Measurements from ENCODE around the gene TMEM123. TPM values are rescaled to one million over a fixed set of nuclear protein-coding genes. Genes with fewer than 3 reads are reported as not detected.

Gene TMEM123
- total and polyA plus RNA-seq, 2 donors (not counting 3 experiments of a cell fraction or from before 2014, with no cell fraction given), result 201 to 257 TPM

- dilution Hi-C loops (cut with MboI; ENCODE audit: extremely low pct_ligation_motif_present, low sequenced_read_pairs), result no loop called here
- Histone ChIP-seq H3K79me2 (ENCODE audit: control insufficient read depth, insufficient read depth, low read length) (no peaks in the 10 kb centered on the region), H3K9me1 (replicated peaks; ENCODE audit: control insufficient read depth, extremely low read depth, insufficient read depth, low read length) (no peaks in the 10 kb centered on the region), H4K20me1 (replicated peaks; ENCODE audit: control insufficient read depth, extremely low read depth, insufficient read depth, low read length) (no peaks in the 10 kb centered on the region), H3K27me3 (ENCODE audit: control insufficient read depth in 2 of 2, insufficient read depth in 2 of 2, low read length in 2 of 2) (no peaks in the 10 kb centered on the region), H3K9me3 (replicated peaks; ENCODE audit: control insufficient read depth, insufficient read depth, low read length) (no peaks in the 10 kb centered on the region), H3K27ac (ENCODE audit: insufficient read depth, low read depth, low read length) (no peak overlapping the region), H3K4me2 (ENCODE audit: insufficient read depth, low read length) (no peak overlapping the region), H3K4me1 (ENCODE audit: control insufficient read depth, extremely low read depth, insufficient read depth, low read length) (peaks cover 4% of the 10 kb centered on the region), H3K36me3 (ENCODE audit: control insufficient read depth in 2 of 2, extremely low read depth in 1 of 2, insufficient read depth in 2 of 2, low read length in 2 of 2) (no peaks in the 10 kb centered on the region), H3K4me3 (replicated peaks in 1 of 3; ENCODE audit: insufficient read depth in 1 of 3, low read depth in 1 of 3, low read length in 3 of 3) (no peak overlapping the region), H2AFZ (ENCODE audit: low read depth, low read length) (no peak overlapping the region), H3K9ac (replicated peaks; ENCODE audit: extremely low read depth, insufficient read depth, low read length) (no peak overlapping the region)
- intact Hi-C loops (cut with micrococcal nuclease), result no loop called here
- no TSS peak for BruUV-seq (replicated peaks)
- CTCF ChIA-PET, result interaction anchor here (0.9 to 1.4 kb wide), 4 partner anchors 49 to 186 kb away, joined by 3 to 5 read pairs (median 3); no protein-coding TSS in a partner anchor
- TF ChIP-seq JUN (IDR thresholded peaks at IDR 0.05; ENCODE audit: borderline replicate concordance, insufficient read depth, insufficient read length, low read depth) (no peak), EZH2 (IDR thresholded peaks at IDR 0.05; ENCODE audit: borderline replicate concordance, low read depth, low read length, severe bottlenecking) (no peak), CTCF (IDR thresholded peaks at IDR 0.05; ENCODE audit: extremely low read depth in 1 of 2, insufficient read depth in 1 of 2, low read depth in 1 of 2, low read length in 2 of 2) (no peak), POLR2AphosphoS5 (IDR thresholded peaks at IDR 0.05; ENCODE audit: insufficient read depth, low read depth, low read length) (no peak), FOS (IDR thresholded peaks at IDR 0.05; ENCODE audit: borderline replicate concordance, insufficient read depth, low read length) (no peak), POLR2A (IDR thresholded peaks at IDR 0.05; ENCODE audit: low read depth, low read length) (no peak), MYC (IDR thresholded peaks at IDR 0.05; ENCODE audit: low read depth, low read length) (no peak), GATA2 (IDR thresholded peaks at IDR 0.05; ENCODE audit: insufficient read depth, insufficient read length, low read depth, low read length) (no peak), MAX (IDR thresholded peaks at IDR 0.05; ENCODE audit: insufficient read depth, insufficient read length) (no peak)
- DNase-seq (ENCODE audit: low read depth, low spot score), result no peak
- no peak for FAIRE-seq
- POLR2A ChIA-PET, result no interaction called here
Observed at GRCh38 chr11:102479733-102480132, 27.2 kb upstream of the TMEM123 start.
